ENCODE results near the gene AFF1. TPM values are rescaled to one million over a fixed set of nuclear protein-coding genes. Genes with fewer than 3 reads are reported as not detected.
A peak's percentile ranks its signal among the peaks of the same experiment; 100 is the strongest.
"Not testable (repeated sequence)": the region's sequence is repeated elsewhere in the genome, so short reads cannot be mapped to it uniquely, and the experiment has no call there.

AFF1 gene
- total RNA-seq, 3 donors from 2014 or later: 67.2 to 80.5 (median 70.5) TPM

- H3K27me3 ChIP-seq: no peaks in the 10 kb centered on the region
- no peaks in the 10 kb centered on the region for H3K9me3 ChIP-seq
- DNase-seq (ENCODE audit: low spot score in 2 of 2): no peak
- peaks cover 0 to 8% of the 10 kb centered on the region in 2 donors for H3K4me1 ChIP-seq
- TF ChIP-seq CTCF (IDR thresholded peaks at IDR 0.05) (no peak), POLR2AphosphoS5 (IDR thresholded peaks at IDR 0.05) (no peak), POLR2A (IDR thresholded peaks at IDR 0.05) (no peak)
- intact Hi-C loops (cut with DNase I; ENCODE audit: low total_unique reads): no loop called here
- peak overlapping the region in 1 of 3 donors; percentile 17 for H3K4me3 ChIP-seq
- no peaks in the 10 kb centered on the region for H3K36me3 ChIP-seq
- H3K27ac ChIP-seq: peak overlapping the region; percentile 77 to 84
These were observed 143.2 kb downstream of the AFF1 start for GRCh38 chr4:87077914-87078585.

- intact Hi-C loops (cut with DNase I; ENCODE audit: low total_unique reads): no loop called here
- Histone ChIP-seq H3K4me1 (peaks cover 0 to 8% of the 10 kb centered on the region in 2 donors), H3K9me3 (no peaks in the 10 kb centered on the region)
These were observed 144.2 kb downstream of the AFF1 start for GRCh38 chr4:87078987-87079486.

GRCh38 chr4:87079967-87080366 lies 145.2 kb downstream of the AFF1 start:
- Histone ChIP-seq H3K4me1 (peaks cover 0 to 8% of the 10 kb centered on the region in 2 donors), H3K36me3 (no peaks in the 10 kb centered on the region), H3K27ac (peak overlapping the region; percentile 77 to 84), H3K4me3 (no peak overlapping the region), H3K27me3 (no peaks in the 10 kb centered on the region), H3K9me3 (no peaks in the 10 kb centered on the region)
- TF ChIP-seq CTCF (IDR thresholded peaks at IDR 0.05) (no peak), POLR2A (IDR thresholded peaks at IDR 0.05) (no peak), POLR2AphosphoS5 (IDR thresholded peaks at IDR 0.05) (no peak)
- DNase-seq (ENCODE audit: low spot score in 2 of 2): no peak
- intact Hi-C loops (cut with DNase I; ENCODE audit: low total_unique reads): no loop called here

More at GRCh38 chr4:87078987-87079486, 144.2 kb downstream of the AFF1 start:
- peak overlapping the region; percentile 77 to 84 for H3K27ac ChIP-seq
- no peaks in the 10 kb centered on the region for H3K36me3 ChIP-seq
- no peak for DNase-seq (ENCODE audit: low spot score in 2 of 2)
- TF ChIP-seq POLR2A (IDR thresholded peaks at IDR 0.05) (no peak), POLR2AphosphoS5 (IDR thresholded peaks at IDR 0.05) (peak in 1 of 3 donors; percentile 30), CTCF (IDR thresholded peaks at IDR 0.05) (no peak)
- no peaks in the 10 kb centered on the region for H3K27me3 ChIP-seq
- H3K4me3 ChIP-seq: peak overlapping the region in 1 of 3 donors; percentile 17

GRCh38 chr4:87080462-87080861 lies 145.7 kb downstream of the AFF1 start:
- H3K27ac ChIP-seq: peak overlapping the region; percentile 77 to 84
- H3K4me3 ChIP-seq: no peak overlapping the region
- TF ChIP-seq POLR2A (IDR thresholded peaks at IDR 0.05) (no peak), POLR2AphosphoS5 (IDR thresholded peaks at IDR 0.05) (no peak), CTCF (IDR thresholded peaks at IDR 0.05) (no peak)
- peaks cover 0 to 8% of the 10 kb centered on the region in 2 donors for H3K4me1 ChIP-seq
- no peaks in the 10 kb centered on the region for H3K9me3 ChIP-seq
- no peak for DNase-seq (ENCODE audit: low spot score in 2 of 2)
- no peaks in the 10 kb centered on the region for H3K36me3 ChIP-seq
- no peaks in the 10 kb centered on the region for H3K27me3 ChIP-seq
- intact Hi-C loops (cut with DNase I; ENCODE audit: low total_unique reads): no loop called here

- intact Hi-C loops (cut with DNase I; ENCODE audit: low total_unique reads): no loop called here
These were observed 147.0 kb downstream of the AFF1 start for GRCh38 chr4:87081826-87082225.

GRCh38 chr4:87085732-87086131 lies 150.9 kb downstream of the AFF1 start:
- H3K4me1 ChIP-seq; H3K27me3 ChIP-seq; intact Hi-C loops (cut with DNase I; ENCODE audit: low total_unique reads); H3K36me3 ChIP-seq; H3K9me3 ChIP-seq; H3K4me3 ChIP-seq; DNase-seq (ENCODE audit: low spot score in 2 of 2); H3K27ac ChIP-seq: not testable (repeated sequence)

More at GRCh38 chr4:87081826-87082225, 147.0 kb downstream of the AFF1 start:
- TF ChIP-seq POLR2AphosphoS5 (IDR thresholded peaks at IDR 0.05) (no peak), POLR2A (IDR thresholded peaks at IDR 0.05) (no peak), CTCF (IDR thresholded peaks at IDR 0.05) (no peak)
- Histone ChIP-seq H3K36me3 (no peaks in the 10 kb centered on the region), H3K27me3 (no peaks in the 10 kb centered on the region), H3K4me1 (peaks cover 0 to 8% of the 10 kb centered on the region in 2 donors), H3K27ac (peak overlapping the region; percentile 57 to 60), H3K9me3 (no peaks in the 10 kb centered on the region), H3K4me3 (no peak overlapping the region)
- DNase-seq (ENCODE audit: low spot score in 2 of 2): no peak
